GM19455 (cell line): ENCODE results near the gene LLGL2.

Experiments used
- ATAC-seq: cut with Tn5 transposase; IDR thresholded peaks from one replicate; pipeline ENCODE4 v1.9.1; 2021; ENCODE audit not compliant: unreplicated experiment

Gene LLGL2

DNA sequence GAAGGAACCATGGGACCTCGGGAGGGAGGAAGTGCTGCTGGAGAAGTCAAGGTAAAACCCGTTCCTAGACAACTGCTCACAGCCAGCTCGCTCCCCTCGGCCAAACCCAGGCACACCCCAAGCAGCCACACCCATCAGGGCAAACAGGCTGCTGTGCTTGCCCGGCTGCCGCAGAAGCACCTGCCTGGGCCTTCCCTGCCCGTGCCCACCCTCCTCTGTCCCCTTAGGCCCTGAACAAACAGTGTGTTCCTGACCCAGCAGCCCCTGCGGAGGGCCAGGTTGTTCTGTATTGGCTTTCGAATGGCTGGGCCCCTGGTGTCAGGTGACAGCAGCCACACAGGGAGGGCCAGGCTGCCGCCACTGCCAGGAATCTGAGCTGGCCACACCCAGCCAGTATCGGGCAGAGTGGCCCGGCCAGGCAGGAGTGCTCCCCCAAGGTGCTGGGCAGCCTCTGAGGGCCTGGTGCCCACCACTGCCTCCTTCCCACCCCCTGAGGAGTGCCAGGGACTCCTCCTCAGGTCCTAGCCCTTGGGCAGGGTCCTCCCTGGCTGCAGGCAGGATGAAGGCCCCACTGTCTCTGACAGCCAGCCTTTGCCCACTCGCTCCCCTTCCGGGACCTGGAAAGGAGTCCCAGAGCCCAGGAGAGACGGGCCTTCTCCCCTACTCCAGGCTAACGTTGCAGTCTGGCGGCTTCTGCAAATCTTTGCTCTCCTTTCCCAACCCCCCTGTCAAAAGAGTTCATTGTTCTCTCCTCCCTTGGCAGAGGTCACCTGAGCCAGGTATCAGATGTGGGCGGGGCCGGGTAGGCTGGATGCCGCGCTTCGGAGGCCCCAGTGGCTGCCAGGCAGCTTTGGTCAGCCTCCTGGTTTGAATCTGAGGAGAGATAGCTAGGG is 24.0 kb downstream of the LLGL2 start:
- no peak for ATAC-seq

DNA sequence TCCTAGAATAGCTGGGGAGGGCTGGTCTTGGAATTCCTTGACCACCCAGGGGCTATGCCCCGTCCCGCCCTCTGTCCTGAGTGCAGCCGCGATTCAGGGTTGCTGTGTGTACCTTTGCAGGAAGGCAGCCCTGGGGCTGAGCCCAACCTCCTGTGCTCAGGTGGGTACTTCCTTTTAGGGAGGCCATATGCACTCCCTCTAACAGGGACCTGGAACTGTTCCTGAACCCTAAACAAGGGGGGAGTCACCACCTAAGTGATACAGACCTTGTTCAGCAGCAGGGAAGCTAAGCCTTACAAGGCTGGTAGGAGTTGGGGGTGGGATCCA is 24.6 kb downstream of the LLGL2 start:
- ATAC-seq = no peak

DNA sequence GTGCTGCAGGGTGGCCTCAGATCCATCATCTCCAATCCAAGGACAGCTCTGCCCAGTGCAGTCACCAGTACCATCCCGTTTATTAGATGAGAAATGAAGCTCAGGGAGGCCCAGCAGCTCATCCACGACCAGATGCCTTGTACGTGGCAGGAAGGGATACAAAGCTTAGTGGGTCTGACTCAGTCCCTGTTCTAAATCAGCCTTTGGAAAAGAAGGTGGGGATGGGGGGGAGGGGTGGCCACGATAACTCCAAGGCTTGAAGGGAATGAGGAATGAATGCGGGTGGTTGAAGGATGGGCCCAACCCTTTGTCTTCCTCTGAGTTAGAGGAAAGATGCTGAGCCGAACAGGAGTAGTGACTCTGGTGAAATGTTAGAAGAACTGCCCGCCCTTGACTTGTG is 25.8 kb downstream of the LLGL2 start:
- ATAC-seq = no peak

DNA sequence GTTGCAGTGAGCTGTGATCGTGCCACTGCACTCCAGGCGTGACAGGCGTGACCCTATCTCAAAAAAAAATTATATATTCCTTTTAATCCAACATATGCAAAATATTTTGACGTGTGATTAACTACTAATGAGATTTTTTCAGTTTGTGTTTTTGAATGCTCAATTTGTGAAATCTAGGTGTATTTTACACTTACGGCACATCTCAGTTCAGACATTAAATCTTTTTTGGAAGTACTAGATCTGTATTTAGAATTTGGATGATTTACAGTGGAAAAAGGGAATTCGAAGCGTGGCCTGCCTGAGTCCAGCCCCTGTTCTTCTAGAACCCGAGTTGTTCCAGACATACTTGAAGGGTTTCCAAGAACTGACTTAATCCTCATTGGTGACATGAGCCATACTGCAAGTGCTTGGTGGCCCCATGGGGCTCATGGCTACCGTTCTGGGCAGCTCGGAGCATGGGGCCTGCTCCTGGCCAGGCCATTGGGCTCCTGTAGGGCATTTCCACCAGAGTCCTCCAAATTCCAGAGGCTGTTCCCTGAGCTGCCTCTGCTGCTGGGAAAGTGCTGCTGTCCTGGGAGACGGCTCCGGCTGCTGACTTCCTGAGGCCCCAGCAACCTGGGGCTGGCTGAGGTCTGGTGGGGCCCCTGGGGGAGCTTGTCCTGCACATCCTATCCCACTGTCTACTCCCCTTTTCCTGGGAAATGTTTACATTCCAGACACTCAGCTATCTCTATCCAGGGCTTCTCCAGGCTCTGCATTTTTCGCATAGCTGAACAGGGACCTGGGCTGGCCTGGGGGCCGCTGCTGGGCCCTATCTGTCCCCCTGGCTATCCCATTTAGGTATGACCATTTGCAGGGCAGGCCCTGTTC is 27.2 kb downstream of the LLGL2 start:
- no peak for ATAC-seq

DNA sequence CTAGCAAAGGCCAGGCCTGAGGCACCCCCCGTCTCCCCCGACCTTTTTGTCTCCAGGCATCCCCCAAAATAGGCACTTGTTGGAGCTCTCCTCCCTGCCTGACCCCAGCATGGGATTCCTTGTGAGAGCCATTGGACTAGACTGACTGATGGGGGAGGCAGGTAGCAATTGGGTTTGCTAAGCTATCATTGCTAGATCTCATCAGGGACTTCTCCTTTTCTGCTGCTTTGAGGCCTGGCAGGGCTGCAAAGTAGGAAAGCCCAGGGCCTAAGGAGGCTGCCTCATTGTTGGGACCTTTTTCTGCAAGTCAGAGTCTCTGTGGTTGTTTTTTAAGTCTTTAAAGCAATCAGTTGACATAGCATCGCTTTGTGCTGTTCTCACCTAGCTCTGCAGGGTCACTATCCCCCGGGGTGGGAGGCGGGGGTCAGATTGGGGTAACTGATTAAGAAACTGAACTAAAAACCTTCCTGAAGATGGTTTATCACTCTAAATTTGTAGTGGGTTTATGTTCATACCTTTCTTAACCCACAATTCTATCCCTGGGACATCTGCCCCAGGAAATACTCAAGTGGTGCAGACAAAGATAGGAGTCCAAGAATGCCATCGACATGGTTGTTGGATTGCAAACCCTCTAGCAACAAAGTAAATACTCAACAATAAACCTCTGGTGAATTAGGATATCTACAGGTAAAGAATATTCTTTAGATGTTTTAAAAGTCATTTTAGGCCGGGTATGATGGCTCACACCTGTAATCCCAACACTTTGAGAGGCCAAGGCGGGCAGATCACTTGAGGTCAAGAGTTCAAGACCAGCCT is 28.0 kb downstream of the LLGL2 start:
- no peak for ATAC-seq

DNA sequence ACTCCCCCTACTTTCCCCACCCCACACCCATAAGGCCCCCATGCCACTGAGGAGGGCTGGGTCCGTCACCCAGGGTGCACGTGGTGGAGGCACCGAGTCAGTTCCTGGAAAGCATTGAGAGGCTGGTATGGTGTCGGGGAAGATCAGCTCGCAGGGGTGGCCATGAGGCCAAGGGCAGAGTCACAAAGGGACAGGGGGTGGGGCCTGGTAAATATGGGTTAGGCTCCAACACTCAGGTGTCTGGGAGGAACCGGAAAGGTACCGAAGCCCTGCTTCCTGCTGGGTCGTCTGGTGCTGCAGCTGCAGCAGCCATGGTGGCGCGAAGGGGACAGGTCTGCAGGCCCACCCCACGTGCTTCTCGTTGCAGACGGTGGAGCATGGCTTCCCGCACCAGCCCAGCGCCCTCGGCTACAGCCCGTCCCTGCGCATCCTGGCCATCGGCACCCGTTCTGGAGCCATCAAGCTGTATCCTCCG is 30.2 kb downstream of the LLGL2 start:
- ATAC-seq = no peak

DNA sequence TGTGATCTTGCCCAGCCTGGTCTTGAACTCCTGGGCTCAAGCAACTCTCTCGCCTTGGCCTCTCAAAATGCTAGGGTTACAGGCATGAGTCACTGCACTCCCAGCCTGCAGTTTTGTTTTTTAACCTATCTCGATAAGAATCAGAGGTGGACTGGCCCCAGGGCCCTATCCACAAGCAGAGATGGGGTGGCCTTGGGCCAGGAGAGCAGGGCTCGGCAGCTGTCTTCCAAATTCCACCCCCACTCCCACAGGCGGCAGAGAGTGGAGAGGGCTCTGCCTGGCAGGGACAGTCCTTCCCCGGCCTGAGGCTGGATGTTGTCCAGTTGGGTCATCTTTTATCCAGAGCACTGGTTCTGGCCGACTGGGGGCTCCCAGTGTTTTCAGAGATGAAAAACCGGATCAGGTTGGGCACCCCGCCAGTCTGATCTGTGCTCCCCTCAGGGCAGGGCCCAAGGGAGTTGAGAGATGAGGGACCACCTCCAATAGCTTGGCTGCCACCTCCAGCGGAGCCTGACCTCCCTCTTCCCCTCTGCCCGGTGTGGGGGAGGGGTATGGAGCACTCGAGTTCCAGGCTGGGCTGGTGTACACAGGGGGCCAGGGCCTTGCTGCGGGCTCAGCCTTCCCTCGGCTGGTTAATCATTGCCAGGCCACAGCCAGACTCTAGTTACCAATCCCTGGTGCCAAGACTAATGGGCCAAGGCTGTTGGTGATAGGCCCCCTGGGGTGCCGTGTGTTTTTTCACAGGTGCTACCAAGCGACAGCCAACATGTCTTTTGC is 31.8 kb downstream of the LLGL2 start:
- no peak for ATAC-seq

DNA sequence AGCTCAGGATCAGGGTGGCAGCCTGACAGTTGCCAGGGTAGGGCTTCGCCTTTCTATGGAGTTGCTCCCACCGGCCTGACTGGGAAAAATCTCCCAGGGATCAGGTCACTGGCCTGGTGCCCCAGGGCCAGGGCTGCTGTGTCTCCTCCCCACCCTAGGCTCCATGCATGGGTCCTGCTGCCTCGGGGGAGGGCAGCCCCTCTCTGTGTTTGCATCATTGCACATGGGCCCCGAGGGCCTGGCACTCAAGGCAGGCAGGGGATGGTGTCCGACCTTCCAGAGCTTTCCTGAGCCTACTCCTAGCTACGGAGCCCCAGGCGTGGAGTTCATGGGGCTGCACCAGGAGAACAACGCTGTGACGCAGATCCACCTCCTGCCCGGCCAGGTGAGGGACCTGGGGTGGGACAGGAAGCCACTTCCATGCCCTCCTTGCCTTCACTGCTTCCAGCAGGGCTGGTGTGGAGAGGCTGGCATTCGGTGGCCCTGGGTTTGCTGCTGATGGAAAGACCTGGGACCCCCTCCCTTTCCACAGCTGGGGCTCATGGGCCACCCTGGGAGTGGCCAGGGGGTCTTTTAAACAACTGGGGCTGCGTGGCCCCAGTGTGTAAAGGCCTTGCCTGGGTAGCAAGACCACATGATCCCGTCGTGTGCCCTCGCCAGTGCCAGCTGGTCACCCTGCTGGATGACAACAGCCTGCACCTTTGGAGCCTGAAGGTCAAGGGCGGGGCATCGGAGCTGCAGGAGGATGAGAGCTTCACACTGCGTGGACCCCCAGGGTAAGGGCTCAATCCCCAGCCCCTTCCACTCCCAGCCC is 32.6 kb downstream of the LLGL2 start:
- ATAC-seq = no peak

DNA sequence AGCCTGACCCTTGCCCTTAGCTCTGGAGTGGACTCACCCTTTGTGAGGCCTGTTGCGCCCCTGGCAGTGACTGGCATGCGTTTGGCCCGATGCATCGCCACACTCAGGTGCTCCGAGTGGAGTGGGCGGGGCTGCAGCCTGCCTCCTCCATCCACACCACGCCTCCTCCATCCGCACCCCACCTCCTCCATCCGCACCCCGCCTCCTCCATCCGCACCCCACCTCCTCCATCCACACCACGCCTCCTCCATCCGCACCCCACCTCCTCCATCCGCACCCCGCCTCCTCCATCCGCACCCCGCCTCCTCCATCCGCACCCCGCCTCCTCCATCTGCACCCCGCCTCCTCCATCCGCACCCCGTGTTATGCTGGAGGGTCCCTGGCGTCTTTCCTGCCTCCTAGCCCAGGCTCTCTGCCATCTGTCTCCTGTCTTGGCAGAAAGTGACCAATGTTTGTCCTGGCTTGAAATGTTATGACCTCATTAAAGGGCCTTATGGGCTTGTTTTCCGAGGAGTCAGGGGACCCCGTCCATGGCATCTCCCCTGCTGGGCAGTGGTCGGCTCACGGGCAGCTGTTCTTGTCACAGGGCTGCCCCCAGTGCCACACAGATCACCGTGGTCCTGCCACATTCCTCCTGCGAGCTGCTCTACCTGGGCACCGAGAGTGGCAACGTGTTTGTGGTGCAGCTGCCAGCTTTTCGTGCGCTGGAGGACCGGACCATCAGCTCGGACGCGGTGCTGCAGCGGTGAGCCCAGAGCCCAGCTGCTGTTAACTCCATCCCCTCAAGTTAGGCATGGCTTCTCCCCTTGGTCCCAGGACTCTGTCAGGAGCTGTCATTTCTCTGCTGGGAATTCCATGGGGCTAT is 33.4 kb downstream of the LLGL2 start:
- ATAC-seq = no peak

DNA sequence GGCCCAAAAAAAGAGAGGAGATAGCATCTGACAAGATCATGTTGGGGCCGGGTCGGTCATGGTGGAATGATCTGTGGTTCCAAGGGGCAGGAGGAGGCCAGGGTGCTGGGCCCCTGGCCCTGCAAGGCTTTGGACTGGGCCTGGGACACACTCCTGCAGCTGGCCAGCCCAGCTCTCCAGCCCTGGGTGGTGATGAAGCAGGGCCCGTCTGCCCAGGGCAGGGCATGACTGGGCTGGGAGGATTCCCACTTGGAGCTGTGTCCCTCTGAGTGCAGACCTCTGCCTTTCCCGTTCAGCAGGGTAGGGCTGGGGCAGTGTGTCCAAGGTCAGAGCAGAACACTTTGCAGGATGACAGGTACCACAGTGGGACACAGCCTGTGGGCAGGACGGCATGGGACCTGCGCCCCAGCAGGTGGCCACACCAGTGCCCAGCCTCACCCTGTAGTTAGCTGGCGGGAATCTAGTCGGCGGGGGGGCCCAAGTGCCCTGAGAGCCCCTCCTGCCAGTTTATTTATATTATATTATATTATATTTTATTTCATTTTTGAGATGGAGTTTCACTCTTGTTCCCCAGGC is 34.5 kb downstream of the LLGL2 start:
- ATAC-seq = no peak

DNA sequence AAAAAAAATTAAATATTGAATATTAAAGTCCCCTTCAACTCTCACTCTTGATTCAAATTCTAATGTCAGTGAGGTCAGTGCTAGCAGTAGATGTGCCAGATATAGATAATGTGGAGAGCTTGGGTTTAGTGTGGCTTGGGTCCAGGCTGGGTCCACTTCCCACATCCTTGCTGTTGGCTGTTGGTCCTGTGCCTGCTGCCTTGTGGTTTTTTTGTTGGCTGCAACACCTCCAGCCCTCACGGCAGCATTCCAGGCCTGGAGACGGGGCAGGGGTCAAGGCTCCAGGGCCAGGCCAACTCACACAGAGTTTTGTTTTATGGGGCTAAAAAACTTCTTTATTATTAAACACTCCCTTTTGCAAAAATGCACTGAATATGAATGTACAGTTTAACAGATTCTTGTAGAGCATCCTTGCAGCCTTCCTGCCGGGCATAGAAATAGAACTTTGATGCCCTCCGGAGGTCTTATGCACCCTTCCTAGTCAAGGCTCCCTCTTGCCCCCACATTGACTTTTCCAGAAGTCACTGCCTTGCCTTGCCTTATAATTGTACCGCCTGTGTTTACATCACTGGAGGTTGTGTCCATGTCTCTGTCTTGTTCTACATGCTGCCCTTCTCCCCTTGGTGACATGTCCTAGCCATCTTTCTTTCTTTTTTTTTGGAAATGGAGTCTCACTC is 36.6 kb downstream of the LLGL2 start:
- no peak for ATAC-seq

DNA sequence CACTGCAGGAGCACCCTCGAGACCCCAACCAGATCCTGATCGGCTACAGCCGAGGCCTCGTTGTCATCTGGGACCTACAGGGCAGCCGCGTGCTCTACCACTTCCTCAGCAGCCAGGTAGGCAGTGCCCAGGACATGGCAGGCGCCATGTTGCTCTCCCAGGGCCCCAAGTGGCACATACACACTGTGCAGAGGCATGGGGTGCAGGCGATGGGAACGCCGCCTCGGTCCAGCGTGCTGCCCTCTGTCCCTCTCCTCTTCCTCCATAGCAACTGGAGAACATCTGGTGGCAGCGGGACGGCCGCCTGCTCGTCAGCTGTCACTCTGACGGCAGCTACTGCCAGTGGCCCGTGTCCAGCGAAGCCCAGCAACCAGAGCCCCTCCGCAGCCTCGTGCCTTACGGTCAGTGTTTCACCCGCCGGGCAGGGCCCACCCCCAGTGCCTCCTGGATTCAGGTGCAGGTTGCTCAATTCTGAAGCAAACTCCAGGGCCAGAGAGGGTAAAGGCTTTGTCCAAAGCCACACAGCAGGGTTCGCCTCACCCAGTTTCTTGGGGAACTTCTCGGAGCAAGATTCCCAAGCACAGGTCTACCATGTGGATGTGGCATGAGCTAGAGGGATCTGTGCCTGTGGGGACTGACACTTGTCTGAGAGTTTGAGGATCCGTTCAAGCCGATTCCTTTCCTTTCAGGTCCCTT is 37.7 kb downstream of the LLGL2 start:
- ATAC-seq = no peak

DNA sequence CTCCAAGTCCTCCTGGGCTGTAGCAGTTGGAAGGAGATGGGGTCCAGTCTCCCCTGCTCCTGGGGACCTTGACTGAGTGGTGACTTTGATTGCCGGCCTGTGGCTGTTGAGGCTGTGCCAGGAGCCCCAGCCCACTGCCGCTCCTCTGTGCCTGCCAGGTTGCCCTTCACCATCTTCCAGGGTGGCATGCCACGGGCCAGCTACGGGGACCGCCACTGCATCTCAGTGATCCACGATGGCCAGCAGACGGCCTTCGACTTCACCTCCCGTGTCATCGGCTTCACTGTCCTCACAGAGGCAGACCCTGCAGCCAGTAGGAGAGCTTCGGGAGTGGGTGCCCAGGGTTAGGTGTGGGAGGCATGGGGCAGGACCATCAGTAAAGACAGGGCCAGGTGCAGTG is 38.7 kb downstream of the LLGL2 start:
- ATAC-seq = no peak

DNA sequence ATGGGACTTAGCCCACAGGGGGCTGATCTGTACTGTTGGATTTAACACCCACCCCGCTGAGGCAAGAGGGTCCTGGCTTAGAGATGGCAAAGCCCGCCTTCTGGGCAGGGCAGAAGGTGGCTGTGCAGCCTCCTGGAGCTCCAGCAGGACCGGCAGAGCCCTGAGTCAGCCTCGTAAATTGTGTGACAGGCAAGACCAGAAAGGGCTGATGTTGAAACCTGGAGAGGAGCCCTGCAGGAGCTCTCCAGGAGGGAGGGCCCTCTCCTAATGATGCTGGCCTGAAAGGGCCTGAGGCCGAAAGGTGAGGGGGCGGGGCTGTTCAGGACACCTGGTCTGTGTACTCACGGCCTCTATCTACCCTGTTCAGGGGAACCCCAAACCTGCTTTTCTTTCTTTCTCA is 39.6 kb downstream of the LLGL2 start:
- ATAC-seq = no peak

DNA sequence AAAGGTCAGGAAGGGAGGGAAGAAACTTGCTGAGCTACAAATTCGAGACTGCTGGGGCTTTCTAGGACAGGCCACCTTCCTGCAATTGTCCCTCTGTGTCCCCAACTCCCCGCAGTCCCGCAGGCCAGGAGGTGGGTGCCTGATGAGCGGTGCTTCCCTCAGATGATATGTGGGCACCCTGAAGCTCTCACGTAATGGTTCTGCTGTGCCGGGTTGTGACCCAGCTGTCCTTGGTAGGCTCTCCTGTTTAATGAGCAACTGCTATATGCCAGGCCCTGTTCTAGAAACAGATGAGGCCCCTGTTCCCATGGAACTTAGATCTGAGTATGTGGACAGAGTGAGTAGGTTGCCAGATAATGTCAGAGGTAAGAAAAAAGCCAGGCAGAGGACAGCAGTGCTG is 40.1 kb downstream of the LLGL2 start:
- ATAC-seq = no peak

DNA sequence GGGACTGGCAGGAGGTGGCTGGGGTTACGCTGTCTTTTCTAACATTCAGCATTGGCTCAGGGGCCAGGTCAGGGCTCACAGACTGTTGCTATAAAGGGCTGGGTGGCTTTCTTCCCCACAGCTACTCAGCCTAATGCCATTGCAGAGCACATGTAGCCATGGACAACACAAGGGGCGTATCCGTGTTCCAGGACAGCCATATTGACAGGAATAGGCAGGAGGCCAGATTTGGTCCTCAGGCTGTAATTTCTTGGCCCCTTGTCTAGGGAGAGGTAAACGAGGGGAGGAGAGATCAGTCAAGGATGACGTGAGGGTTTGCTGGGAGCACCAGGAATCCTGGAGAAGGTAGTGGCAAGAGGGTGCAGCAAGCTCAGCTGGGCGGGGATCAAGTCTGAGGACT is 40.9 kb downstream of the LLGL2 start:
- ATAC-seq = no peak

DNA sequence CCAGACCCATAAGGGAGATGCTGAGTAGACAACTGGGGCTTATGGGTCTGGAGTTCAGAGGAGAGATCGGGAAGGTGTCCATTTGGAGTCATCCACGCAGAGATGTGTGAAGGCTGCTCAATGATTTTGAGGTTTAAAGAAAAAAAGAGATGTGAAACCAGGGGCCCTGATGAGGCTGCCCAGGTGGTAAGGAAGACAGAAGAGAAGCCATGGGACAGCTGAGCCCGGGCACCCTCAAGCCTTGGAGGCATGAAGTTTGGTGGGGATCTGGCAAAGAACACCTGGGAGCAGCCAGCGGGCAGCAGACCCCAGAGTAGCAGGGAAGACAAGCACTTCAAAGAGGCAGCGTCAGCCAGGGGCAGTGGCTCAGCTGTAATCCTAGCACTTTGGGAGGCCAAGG is 41.3 kb downstream of the LLGL2 start:
- ATAC-seq = no peak
